Activated CD4-positive, alpha-beta memory T cell treated with anti-CD3 and anti-CD28 coated beads, Interleukin-2, amount 10 ng/mL, durations not matched to agents 7 days and 5 days (primary cell): Measurements from ENCODE around the gene NDST4. TPM values are rescaled to one million over a fixed set of nuclear protein-coding genes. Genes with fewer than 3 reads are reported as not detected.

Source experiments
- CTCF ChIA-PET: fragments of 350-600 bp; sonication (Branson Sonifier 250); formaldehyde crosslinking; loops from one replicate; lab custom pipeline; 2021; ENCODE audit warnings: antibody characterized with exemption, inconsistent platforms; lab: Charles Lee
- POLR2A ChIA-PET: fragments of 350-600 bp; sonication (Branson Sonifier 250); formaldehyde crosslinking; loops from one replicate; lab custom pipeline; 2021; ENCODE audit warnings: antibody characterized with exemption; lab: Charles Lee
- DNase-seq: peaks from one replicate; pipeline ENCODE4 v3.0.0-alpha.2; 2020
- H3K27ac Mint-ChIP-seq: one replicate; pipeline ENCODE4 v1.8.0; 2021; ENCODE audit warnings: mild to moderate bottlenecking, mixed read lengths
- H3K27me3 Mint-ChIP-seq: one replicate; pipeline ENCODE4 v1.8.0; 2021; ENCODE audit warnings: mixed read lengths
- H3K36me3 Mint-ChIP-seq: one replicate; pipeline ENCODE4 v1.8.0; 2021; ENCODE audit warnings: low read depth, mixed read lengths
- H3K4me1 Mint-ChIP-seq: one replicate; pipeline ENCODE4 v1.8.0; 2021; ENCODE audit warnings: mixed read lengths
- H3K4me3 Mint-ChIP-seq: one replicate; pipeline ENCODE4 v1.8.0; 2021; ENCODE audit warnings: mild to moderate bottlenecking, mixed read lengths
- H3K9me3 Mint-ChIP-seq: one replicate; pipeline ENCODE4 v1.8.0; 2021; ENCODE audit warnings: mixed read lengths
- total RNA-seq, 2 experiments: library from RNA; stranded (reverse); gene quantifications; one replicate each; pipeline ENCODE4 v1.2.3, GENCODE V29; 2021

The NDST4 gene
- total RNA-seq, 2 experiments from 2014 or later: not detected

GRCh38 chr4:115110191-115111181, 2.9 kb downstream of the NDST4 start:
- ChIA-PET CTCF (no interaction called here), POLR2A (no interaction called here)
- no peak overlapping the region for H3K27ac Mint-ChIP-seq
- no peaks in the 10 kb centered on the region for H3K4me1 Mint-ChIP-seq
- H3K9me3 Mint-ChIP-seq: no peaks in the 10 kb centered on the region
- no peak overlapping the region for H3K4me3 Mint-ChIP-seq
- no peak for DNase-seq
- H3K27me3 Mint-ChIP-seq: no peaks in the 10 kb centered on the region
- H3K36me3 Mint-ChIP-seq: no peaks in the 10 kb centered on the region

DNA sequence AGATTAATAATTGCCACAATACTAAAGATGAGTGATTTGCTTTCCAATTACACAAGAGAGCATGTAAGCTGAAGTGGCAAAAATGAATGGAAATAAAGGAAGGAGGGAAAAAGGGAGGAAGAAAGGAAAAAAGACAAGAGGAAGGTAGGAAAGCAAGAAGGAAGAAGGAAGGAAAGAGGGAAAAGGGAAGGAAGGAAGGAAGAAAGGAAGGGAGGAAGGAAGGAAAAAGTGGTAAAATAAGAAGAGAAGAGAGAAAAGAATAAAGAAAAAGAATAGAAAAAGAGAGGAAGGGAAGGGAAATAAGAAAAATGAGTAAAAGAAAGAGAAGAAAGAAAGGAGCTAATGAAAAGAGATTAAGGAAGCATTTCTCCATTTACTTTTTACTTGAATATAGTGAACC, 4.6 kb downstream of the NDST4 start:
- Mint-ChIP-seq H3K27me3 (no peaks in the 10 kb centered on the region), H3K36me3 (no peaks in the 10 kb centered on the region), H3K4me1 (no peaks in the 10 kb centered on the region), H3K9me3 (no peaks in the 10 kb centered on the region), H3K27ac (no peak overlapping the region), H3K4me3 (no peak overlapping the region)
- no peak for DNase-seq
- POLR2A ChIA-PET: no interaction called here
- CTCF ChIA-PET: no interaction called here

DNA sequence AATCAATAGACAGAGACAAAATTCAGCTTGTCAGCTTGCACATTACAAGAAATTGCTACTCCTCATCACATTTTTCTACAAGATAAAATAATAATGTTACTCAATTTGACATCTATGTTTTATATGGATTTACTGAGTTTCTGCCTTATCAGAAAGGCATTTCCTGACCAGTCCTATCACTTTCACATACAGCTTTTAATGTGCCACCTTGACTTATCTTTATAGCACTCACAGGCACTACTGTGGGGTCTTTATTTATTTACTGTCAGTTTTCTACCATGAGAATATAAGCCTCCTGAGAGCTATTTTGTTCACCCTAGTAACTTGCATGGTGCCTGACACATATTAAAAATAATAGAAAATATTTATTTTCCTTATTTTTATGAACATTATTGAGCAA, 6.0 kb downstream of the NDST4 start:
- H3K27me3 Mint-ChIP-seq: no peaks in the 10 kb centered on the region
- ChIA-PET POLR2A (no interaction called here), CTCF (no interaction called here)
- no peak overlapping the region for H3K27ac Mint-ChIP-seq
- H3K9me3 Mint-ChIP-seq: no peaks in the 10 kb centered on the region
- no peaks in the 10 kb centered on the region for H3K4me1 Mint-ChIP-seq
- DNase-seq: no peak
- H3K36me3 Mint-ChIP-seq: no peaks in the 10 kb centered on the region
- no peak overlapping the region for H3K4me3 Mint-ChIP-seq

GRCh38 chr4:115101675-115102074, 11.7 kb downstream of the NDST4 start:
- DNase-seq: no peak
- H3K36me3 Mint-ChIP-seq: no peaks in the 10 kb centered on the region
- no peaks in the 10 kb centered on the region for H3K4me1 Mint-ChIP-seq
- CTCF ChIA-PET: no interaction called here
- H3K9me3 Mint-ChIP-seq: no peaks in the 10 kb centered on the region
- H3K27ac Mint-ChIP-seq: no peak overlapping the region
- POLR2A ChIA-PET: no interaction called here
- no peaks in the 10 kb centered on the region for H3K27me3 Mint-ChIP-seq
- H3K4me3 Mint-ChIP-seq: no peak overlapping the region

GRCh38 chr4:115090483-115091075, 22.8 kb downstream of the NDST4 start:
- Mint-ChIP-seq H3K4me1 (no peaks in the 10 kb centered on the region), H3K36me3 (no peaks in the 10 kb centered on the region), H3K27ac (no peak overlapping the region), H3K27me3 (no peaks in the 10 kb centered on the region), H3K4me3 (no peak overlapping the region), H3K9me3 (no peaks in the 10 kb centered on the region)
- POLR2A ChIA-PET: no interaction called here
- CTCF ChIA-PET: no interaction called here
- DNase-seq: no peak

- DNase-seq: no peak
- H3K27ac Mint-ChIP-seq: no peak overlapping the region
- CTCF ChIA-PET: no interaction called here
- no peaks in the 10 kb centered on the region for H3K27me3 Mint-ChIP-seq
- H3K4me3 Mint-ChIP-seq: no peak overlapping the region
- H3K36me3 Mint-ChIP-seq: no peaks in the 10 kb centered on the region
- H3K9me3 Mint-ChIP-seq: peaks cover 4% of the 10 kb centered on the region
- H3K4me1 Mint-ChIP-seq: no peaks in the 10 kb centered on the region
- POLR2A ChIA-PET: no interaction called here
Measured at GRCh38 chr4:115082633-115083032, 30.8 kb downstream of the NDST4 start.

- Mint-ChIP-seq H3K4me1 (peaks cover 1% of the 10 kb centered on the region), H3K4me3 (no peak overlapping the region), H3K36me3 (no peaks in the 10 kb centered on the region), H3K27ac (no peak overlapping the region), H3K9me3 (no peaks in the 10 kb centered on the region), H3K27me3 (no peaks in the 10 kb centered on the region)
- ChIA-PET CTCF (no interaction called here), POLR2A (no interaction called here)
- DNase-seq: no peak
Measured at GRCh38 chr4:115076691-115077090, 36.7 kb downstream of the NDST4 start.

GRCh38 chr4:115058533-115058932, 54.9 kb downstream of the NDST4 start:
- CTCF ChIA-PET: no interaction called here

DNA sequence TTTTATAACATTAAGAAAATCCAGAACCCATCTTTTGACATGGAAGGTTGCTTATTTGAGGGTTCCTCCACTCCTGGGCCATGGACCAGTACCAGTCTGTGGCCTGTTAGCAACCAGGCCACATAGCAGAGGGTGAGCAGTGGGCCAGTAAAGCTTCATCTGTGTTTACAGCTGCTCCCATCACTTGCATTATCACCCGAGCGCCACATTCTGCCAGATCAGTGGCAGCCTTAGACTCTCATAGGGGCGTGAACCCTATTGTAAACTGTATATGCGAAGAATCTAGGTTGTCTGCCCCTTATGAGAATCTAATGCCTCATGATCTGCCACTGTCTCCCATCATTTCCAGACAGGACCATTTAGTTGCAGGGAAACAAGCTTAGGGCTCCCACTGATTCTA, 58.6 kb downstream of the NDST4 start:
- DNase-seq: no peak
- Mint-ChIP-seq H3K27ac (no peak overlapping the region), H3K4me1 (no peaks in the 10 kb centered on the region), H3K36me3 (no peaks in the 10 kb centered on the region), H3K9me3 (no peaks in the 10 kb centered on the region), H3K4me3 (no peak overlapping the region), H3K27me3 (no peaks in the 10 kb centered on the region)
- ChIA-PET POLR2A (no interaction called here), CTCF (no interaction called here)

More at GRCh38 chr4:115058533-115058932, 54.9 kb downstream of the NDST4 start:
- Mint-ChIP-seq H3K36me3 (no peaks in the 10 kb centered on the region), H3K4me1 (no peaks in the 10 kb centered on the region), H3K4me3 (no peak overlapping the region), H3K9me3 (no peaks in the 10 kb centered on the region), H3K27me3 (no peaks in the 10 kb centered on the region), H3K27ac (no peak overlapping the region)
- DNase-seq: no peak
- POLR2A ChIA-PET: no interaction called here

GRCh38 chr4:115053313-115053712, 60.1 kb downstream of the NDST4 start:
- Mint-ChIP-seq H3K27me3 (no peaks in the 10 kb centered on the region), H3K9me3 (no peaks in the 10 kb centered on the region), H3K36me3 (no peaks in the 10 kb centered on the region), H3K4me1 (no peaks in the 10 kb centered on the region), H3K27ac (no peak overlapping the region), H3K4me3 (no peak overlapping the region)
- no peak for DNase-seq
- ChIA-PET POLR2A (no interaction called here), CTCF (no interaction called here)

DNA sequence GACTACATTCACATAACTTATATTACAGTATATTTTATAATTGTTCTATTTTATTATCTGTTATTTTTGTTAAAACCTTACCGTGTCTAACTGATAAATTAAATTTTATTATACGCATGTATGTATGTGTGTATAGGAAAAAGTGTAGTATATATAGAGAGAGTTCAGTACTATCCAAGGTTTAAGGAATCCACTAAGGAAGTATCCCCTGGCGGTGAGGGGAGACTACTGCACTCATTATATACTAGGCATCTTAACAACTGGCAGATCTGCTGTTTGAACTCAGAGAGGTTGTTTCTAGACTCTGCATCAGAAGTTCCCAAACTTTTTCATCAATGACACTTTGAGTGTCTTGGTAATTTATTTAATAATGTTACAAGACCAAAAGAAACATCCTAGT, 70.9 kb downstream of the NDST4 start:
- Mint-ChIP-seq H3K36me3 (no peaks in the 10 kb centered on the region), H3K9me3 (no peaks in the 10 kb centered on the region), H3K27ac (no peak overlapping the region), H3K4me3 (no peak overlapping the region), H3K4me1 (no peaks in the 10 kb centered on the region), H3K27me3 (no peaks in the 10 kb centered on the region)
- CTCF ChIA-PET: no interaction called here
- POLR2A ChIA-PET: no interaction called here
- DNase-seq: no peak

- H3K27me3 Mint-ChIP-seq: no peaks in the 10 kb centered on the region
- H3K36me3 Mint-ChIP-seq: no peaks in the 10 kb centered on the region
Measured at GRCh38 chr4:115030281-115030680, 83.1 kb downstream of the NDST4 start.

DNA sequence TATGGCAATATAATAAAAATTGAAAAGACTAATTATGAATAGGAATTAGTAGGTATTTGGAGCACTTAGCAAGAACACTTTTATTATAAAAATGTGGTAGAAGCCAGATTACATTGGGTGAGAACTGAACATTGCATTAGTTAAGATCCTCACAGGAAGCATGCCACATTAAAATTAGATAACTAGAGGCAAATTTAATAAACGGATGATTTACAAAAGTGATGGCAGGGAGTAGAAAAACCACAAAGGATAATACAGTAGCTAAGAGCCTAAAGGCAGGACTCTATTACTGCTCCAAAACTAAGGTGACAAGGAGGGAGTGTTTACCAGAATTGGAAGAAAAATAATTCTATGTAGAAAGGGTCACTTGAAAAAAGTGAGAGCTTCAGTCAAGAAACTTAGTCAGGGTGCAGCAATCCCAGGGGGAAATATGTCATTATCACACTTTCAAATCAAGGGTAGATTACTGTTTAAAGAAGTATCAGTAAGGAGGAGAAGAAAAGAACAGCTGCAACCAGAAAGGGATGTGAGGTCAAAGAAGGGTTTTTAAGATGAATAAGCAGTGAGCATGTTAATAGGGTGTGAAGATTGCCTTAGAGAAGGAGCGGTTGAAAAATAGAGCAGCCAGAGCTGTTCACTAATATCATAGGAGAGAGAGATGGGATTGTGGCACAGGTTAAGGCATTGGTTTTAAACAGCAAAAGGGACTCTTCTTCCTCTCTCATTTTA, 84.6 kb downstream of the NDST4 start:
- no peaks in the 10 kb centered on the region for H3K36me3 Mint-ChIP-seq
- ChIA-PET POLR2A (interaction anchor here (0.5 kb wide), 1 partner anchor 1189 kb away, joined by 3 read pairs; no protein-coding TSS in a partner anchor), CTCF (no interaction called here)
- no peaks in the 10 kb centered on the region for H3K4me1 Mint-ChIP-seq
- no peaks in the 10 kb centered on the region for H3K27me3 Mint-ChIP-seq
- H3K4me3 Mint-ChIP-seq: no peak overlapping the region
- no peak overlapping the region for H3K27ac Mint-ChIP-seq
- no peaks in the 10 kb centered on the region for H3K9me3 Mint-ChIP-seq
- no peak for DNase-seq

More at GRCh38 chr4:115030281-115030680, 83.1 kb downstream of the NDST4 start:
- ChIA-PET CTCF (no interaction called here), POLR2A (no interaction called here)
- Mint-ChIP-seq H3K27ac (no peak overlapping the region), H3K4me3 (no peak overlapping the region), H3K4me1 (no peaks in the 10 kb centered on the region), H3K9me3 (no peaks in the 10 kb centered on the region)
- no peak for DNase-seq
